ENCODE data around the gene HOATZ. TPM values are rescaled to one million over a fixed set of nuclear protein-coding genes. Genes with fewer than 3 reads are reported as not detected.

The HOATZ gene
- polyA plus RNA-seq, 1 donor (not counting 4 experiments of a cell fraction or from before 2014, with no cell fraction given), result not detected

GRCh38 chr11:111527279-111527678 lies 12.7 kb downstream of the HOATZ start:
- dilution Hi-C loops (cut with MboI; ENCODE audit: extremely low pct_ligation_motif_present, low sequenced_read_pairs), result no loop called here
- peak; percentile 34 for FAIRE-seq
- H3K27me3 ChIP-seq (ENCODE audit: control insufficient read depth, extremely low read depth, insufficient read depth, low read length), result no peaks in the 10 kb centered on the region
- H3K4me3 ChIP-seq (ENCODE audit: control insufficient read depth in 2 of 3, extremely low read depth in 1 of 3, insufficient read depth in 2 of 3, low read depth in 1 of 3, low read length in 3 of 3), result no peak overlapping the region
- H3K4me1 ChIP-seq (ENCODE audit: control insufficient read depth, extremely low read depth, insufficient read depth, low read length), result peaks cover 65% of the 10 kb centered on the region
- no peak for TF ChIP-seq EZH2 (IDR thresholded peaks at IDR 0.05; ENCODE audit: low read length)
- TF ChIP-seq, protein P1, sequence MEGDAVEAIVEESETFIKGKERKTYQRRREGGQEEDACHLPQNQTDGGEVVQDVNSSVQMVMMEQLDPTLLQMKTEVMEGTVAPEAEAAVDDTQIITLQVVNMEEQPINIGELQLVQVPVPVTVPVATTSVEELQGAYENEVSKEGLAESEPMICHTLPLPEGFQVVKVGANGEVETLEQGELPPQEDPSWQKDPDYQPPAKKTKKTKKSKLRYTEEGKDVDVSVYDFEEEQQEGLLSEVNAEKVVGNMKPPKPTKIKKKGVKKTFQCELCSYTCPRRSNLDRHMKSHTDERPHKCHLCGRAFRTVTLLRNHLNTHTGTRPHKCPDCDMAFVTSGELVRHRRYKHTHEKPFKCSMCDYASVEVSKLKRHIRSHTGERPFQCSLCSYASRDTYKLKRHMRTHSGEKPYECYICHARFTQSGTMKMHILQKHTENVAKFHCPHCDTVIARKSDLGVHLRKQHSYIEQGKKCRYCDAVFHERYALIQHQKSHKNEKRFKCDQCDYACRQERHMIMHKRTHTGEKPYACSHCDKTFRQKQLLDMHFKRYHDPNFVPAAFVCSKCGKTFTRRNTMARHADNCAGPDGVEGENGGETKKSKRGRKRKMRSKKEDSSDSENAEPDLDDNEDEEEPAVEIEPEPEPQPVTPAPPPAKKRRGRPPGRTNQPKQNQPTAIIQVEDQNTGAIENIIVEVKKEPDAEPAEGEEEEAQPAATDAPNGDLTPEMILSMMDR (optimal IDR thresholded peaks at IDR 0.05 in 1 of 3, IDR thresholded peaks at IDR 0.05 in 1 of 3, conservative IDR thresholded peaks at IDR 0.05 in 1 of 3; ENCODE audit: extremely low read depth in 1 of 3, insufficient read depth in 2 of 3, low read length in 3 of 3), result no peak
- H3K9ac ChIP-seq (ENCODE audit: control insufficient read depth, extremely low read depth, insufficient read depth, low read length), result no peak overlapping the region
- no peak overlapping the region for H2AFZ ChIP-seq (ENCODE audit: control insufficient read depth, low read length)
- no peak overlapping the region for H3K4me2 ChIP-seq (ENCODE audit: control insufficient read depth, extremely low read depth, insufficient read depth, low read depth, low read length)
- H3K27ac ChIP-seq (ENCODE audit: control insufficient read depth, insufficient read depth, low read length), result peak overlapping the region; percentile 22
- no peak for DNase-seq (ENCODE audit: low read depth, low spot score)
- no peaks in the 10 kb centered on the region for H3K9me1 ChIP-seq (ENCODE audit: control insufficient read depth, extremely low read depth, insufficient read depth, low read length)
- H3K36me3 ChIP-seq (ENCODE audit: control insufficient read depth in 2 of 2, extremely low read depth in 1 of 2, insufficient read depth in 2 of 2, low read length in 2 of 2), result no peaks in the 10 kb centered on the region
- no peaks in the 10 kb centered on the region for H4K20me1 ChIP-seq (ENCODE audit: control insufficient read depth, extremely low read depth, insufficient read depth, low read length)
- no peaks in the 10 kb centered on the region for H3K79me2 ChIP-seq (ENCODE audit: control insufficient read depth, insufficient read depth, low read length)
- H3K9me3 ChIP-seq (ENCODE audit: control insufficient read depth, low read depth, low read length), result no peaks in the 10 kb centered on the region

DNA sequence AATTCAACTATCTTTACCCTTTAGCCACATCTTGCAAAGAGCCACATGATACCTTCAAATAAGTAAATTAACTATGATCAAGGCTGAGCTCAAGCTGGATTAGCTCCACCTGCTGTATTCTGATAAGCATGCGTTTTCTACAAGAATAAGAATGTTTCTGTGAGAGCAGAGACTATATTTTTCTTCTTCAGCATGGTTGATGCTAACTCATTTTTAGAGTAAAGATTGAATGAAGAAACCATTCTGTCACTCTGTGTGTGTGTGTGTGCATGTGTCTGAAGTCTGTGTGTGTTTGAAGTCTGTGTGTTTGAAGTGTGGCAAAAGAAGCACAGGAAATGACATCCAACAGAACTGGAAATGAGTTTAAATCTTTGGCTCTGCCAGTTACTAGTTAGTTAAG lies 14.0 kb downstream of the HOATZ start:
- dilution Hi-C loops (cut with MboI; ENCODE audit: extremely low pct_ligation_motif_present, low sequenced_read_pairs), result no loop called here
- Histone ChIP-seq H3K27ac (ENCODE audit: control insufficient read depth, insufficient read depth, low read length) (no peak overlapping the region), H3K9me3 (ENCODE audit: control insufficient read depth, low read depth, low read length) (no peaks in the 10 kb centered on the region), H3K4me3 (ENCODE audit: control insufficient read depth in 2 of 3, extremely low read depth in 1 of 3, insufficient read depth in 2 of 3, low read depth in 1 of 3, low read length in 3 of 3) (no peak overlapping the region), H3K9ac (ENCODE audit: control insufficient read depth, extremely low read depth, insufficient read depth, low read length) (no peak overlapping the region), H4K20me1 (ENCODE audit: control insufficient read depth, extremely low read depth, insufficient read depth, low read length) (no peaks in the 10 kb centered on the region), H2AFZ (ENCODE audit: control insufficient read depth, low read length) (peak overlapping the region; percentile 7), H3K36me3 (ENCODE audit: control insufficient read depth in 2 of 2, extremely low read depth in 1 of 2, insufficient read depth in 2 of 2, low read length in 2 of 2) (no peaks in the 10 kb centered on the region), H3K79me2 (ENCODE audit: control insufficient read depth, insufficient read depth, low read length) (no peaks in the 10 kb centered on the region), H3K27me3 (ENCODE audit: control insufficient read depth, extremely low read depth, insufficient read depth, low read length) (no peaks in the 10 kb centered on the region), H3K4me2 (ENCODE audit: control insufficient read depth, extremely low read depth, insufficient read depth, low read depth, low read length) (no peak overlapping the region), H3K4me1 (ENCODE audit: control insufficient read depth, extremely low read depth, insufficient read depth, low read length) (peaks cover 64% of the 10 kb centered on the region), H3K9me1 (ENCODE audit: control insufficient read depth, extremely low read depth, insufficient read depth, low read length) (no peaks in the 10 kb centered on the region)
- no peak for TF ChIP-seq EZH2 (IDR thresholded peaks at IDR 0.05; ENCODE audit: low read length)
- TF ChIP-seq, protein P1 (optimal IDR thresholded peaks at IDR 0.05 in 1 of 3, IDR thresholded peaks at IDR 0.05 in 1 of 3, conservative IDR thresholded peaks at IDR 0.05 in 1 of 3; ENCODE audit: extremely low read depth in 1 of 3, insufficient read depth in 2 of 3, low read length in 3 of 3), result peak in 1 of 3 experiments; percentile 11
- no peak for DNase-seq (ENCODE audit: low read depth, low spot score)
- FAIRE-seq, result peak; percentile 23
